Right atrium auricular region (tissue), 2 donors: ENCODE data around the gene ATP11A. TPM values are rescaled to one million over a fixed set of nuclear protein-coding genes. Genes with fewer than 3 reads are reported as not detected.

Experiments
- DNase-seq: peaks from one replicate; pipeline ENCODE4 v3.0.0-alpha.2; 2019; ENCODE audit warnings: low spot score
- H3K27ac ChIP-seq, 2 donors: fragments of 200-600 bp; sonication (generic); 1 replicate in 1 of 2; 2 replicates in 1 of 2; pipeline ENCODE4 v1.5.1; 2016 to 2019
- H3K27me3 ChIP-seq, 2 donors: fragments of 200-600 bp; sonication (generic); one replicate each; pipeline versions ENCODE4 v1.5.1 to v1.6.0; 2017 to 2019
- H3K36me3 ChIP-seq: fragments of 200-600 bp; sonication (generic); one replicate; pipeline ENCODE4 v1.5.1; 2016
- H3K4me1 ChIP-seq, 2 donors: fragments of 200-600 bp; sonication (generic); one replicate each; pipeline versions ENCODE4 v1.5.1 to v1.6.0; 2017 to 2019
- H3K4me3 ChIP-seq, 2 donors: fragments of 200-600 bp; sonication (generic); 1 replicate in 1 of 2; 2 replicates in 1 of 2; pipeline ENCODE4 v1.5.1; 2017 to 2019; ENCODE audit warnings: mild to moderate bottlenecking in 1 of 2, moderate library complexity in 1 of 2
- H3K9me3 ChIP-seq, 2 donors: fragments of 200-600 bp; sonication (generic); one replicate each; pipeline ENCODE4 v1.5.1; 2019
- total RNA-seq, 2 donors: library from RNA; depleted of rRNA; stranded (reverse); fragments of >200 nt; gene quantifications; one replicate each; pipeline ENCODE4 v1.1.0, GENCODE V29; 2016
- TF ChIP-seq, protein P1 (sequence below), 2 donors: fragments of 200-600 bp; sonication (generic); IDR thresholded peaks; one replicate each; pipeline ENCODE4 v1.5.1; 2019; ENCODE audit warnings: antibody characterized with exemption in 2 of 2

ATP11A gene
- total RNA-seq, 2 donors from 2014 or later: 31.8 to 48.6 TPM

- Histone ChIP-seq H3K4me1 (no peaks in the 10 kb centered on the region), H3K36me3 (no peaks in the 10 kb centered on the region), H3K9me3 (no peaks in the 10 kb centered on the region), H3K27ac (no peak overlapping the region), H3K27me3 (no peaks in the 10 kb centered on the region), H3K4me3 (no peak overlapping the region)
- DNase-seq: no peak
- TF ChIP-seq, protein P1, sequence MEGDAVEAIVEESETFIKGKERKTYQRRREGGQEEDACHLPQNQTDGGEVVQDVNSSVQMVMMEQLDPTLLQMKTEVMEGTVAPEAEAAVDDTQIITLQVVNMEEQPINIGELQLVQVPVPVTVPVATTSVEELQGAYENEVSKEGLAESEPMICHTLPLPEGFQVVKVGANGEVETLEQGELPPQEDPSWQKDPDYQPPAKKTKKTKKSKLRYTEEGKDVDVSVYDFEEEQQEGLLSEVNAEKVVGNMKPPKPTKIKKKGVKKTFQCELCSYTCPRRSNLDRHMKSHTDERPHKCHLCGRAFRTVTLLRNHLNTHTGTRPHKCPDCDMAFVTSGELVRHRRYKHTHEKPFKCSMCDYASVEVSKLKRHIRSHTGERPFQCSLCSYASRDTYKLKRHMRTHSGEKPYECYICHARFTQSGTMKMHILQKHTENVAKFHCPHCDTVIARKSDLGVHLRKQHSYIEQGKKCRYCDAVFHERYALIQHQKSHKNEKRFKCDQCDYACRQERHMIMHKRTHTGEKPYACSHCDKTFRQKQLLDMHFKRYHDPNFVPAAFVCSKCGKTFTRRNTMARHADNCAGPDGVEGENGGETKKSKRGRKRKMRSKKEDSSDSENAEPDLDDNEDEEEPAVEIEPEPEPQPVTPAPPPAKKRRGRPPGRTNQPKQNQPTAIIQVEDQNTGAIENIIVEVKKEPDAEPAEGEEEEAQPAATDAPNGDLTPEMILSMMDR (IDR thresholded peaks at IDR 0.05): no peak
Measured at GRCh38 chr13:112902669-112903068, 212.8 kb downstream of the ATP11A start.

DNA sequence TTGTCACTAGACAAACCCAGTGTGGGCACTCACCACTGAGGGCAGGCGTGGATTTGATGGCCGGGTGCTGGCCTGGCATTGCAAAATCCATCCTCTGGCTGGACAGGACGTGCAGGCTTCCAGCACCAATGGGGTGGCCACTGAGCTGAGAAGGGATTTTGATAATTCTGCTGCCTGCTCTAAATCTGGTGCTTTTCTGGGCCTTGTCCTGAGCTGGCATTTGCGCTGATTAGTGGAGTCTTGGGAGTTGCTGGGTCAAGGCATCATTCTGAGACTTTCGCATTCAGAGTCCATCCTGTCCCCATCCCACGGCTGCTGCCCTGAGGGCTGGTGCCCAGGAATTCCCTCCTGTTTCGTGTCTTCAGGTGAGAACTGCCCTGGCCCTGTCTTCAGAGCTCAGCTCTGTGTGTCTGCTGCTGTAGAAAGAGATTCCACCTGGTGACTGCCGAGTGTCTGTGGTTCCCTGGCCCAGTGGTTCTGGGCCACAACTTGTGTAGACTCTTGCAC, 213.3 kb downstream of the ATP11A start:
- no peak overlapping the region for H3K27ac ChIP-seq
- no peaks in the 10 kb centered on the region for H3K4me1 ChIP-seq
- H3K27me3 ChIP-seq: no peaks in the 10 kb centered on the region
- H3K4me3 ChIP-seq: no peak overlapping the region
- H3K9me3 ChIP-seq: no peaks in the 10 kb centered on the region
- no peak for DNase-seq
- no peaks in the 10 kb centered on the region for H3K36me3 ChIP-seq
- TF ChIP-seq, protein P1 (IDR thresholded peaks at IDR 0.05): no peak

DNA sequence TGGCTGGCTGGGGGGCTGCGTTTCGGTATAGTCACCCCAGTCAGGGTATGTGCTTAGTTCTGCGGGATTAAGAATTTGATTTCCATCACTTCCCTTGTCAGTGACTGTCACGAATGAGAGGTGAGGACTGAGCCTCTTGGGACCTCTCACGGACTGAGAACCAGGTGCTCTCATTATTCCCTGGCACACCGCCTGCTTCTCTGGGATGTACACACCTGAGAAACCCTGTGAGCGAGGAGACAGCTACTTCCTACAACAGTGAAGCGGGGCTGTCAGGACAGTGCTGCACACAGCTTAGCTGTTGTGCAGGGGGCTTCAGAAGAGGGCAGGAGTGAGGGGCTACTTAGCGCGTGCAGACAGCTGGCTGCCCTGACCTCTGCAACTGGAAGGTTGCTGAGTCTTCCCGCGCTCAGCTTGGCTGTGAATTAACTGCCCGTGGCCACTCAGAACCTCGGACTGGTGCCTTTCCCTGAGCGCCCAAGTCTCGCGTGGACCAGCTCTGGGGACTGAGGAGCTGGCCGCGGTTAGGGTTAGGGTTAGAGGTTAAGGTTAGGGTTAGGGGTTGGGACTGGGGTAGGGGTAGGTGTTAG, 213.9 kb downstream of the ATP11A start:
- Histone ChIP-seq H3K4me1 (no peaks in the 10 kb centered on the region), H3K27me3 (no peaks in the 10 kb centered on the region), H3K9me3 (no peaks in the 10 kb centered on the region), H3K27ac (no peak overlapping the region), H3K36me3 (no peaks in the 10 kb centered on the region), H3K4me3 (no peak overlapping the region)
- TF ChIP-seq, protein P1 (IDR thresholded peaks at IDR 0.05): no peak
- DNase-seq: no peak

- TF ChIP-seq, protein P1 (IDR thresholded peaks at IDR 0.05): no peak
- no peak for DNase-seq
- Histone ChIP-seq H3K4me1 (no peaks in the 10 kb centered on the region), H3K27me3 (no peaks in the 10 kb centered on the region), H3K27ac (no peak overlapping the region), H3K36me3 (no peaks in the 10 kb centered on the region), H3K9me3 (no peaks in the 10 kb centered on the region), H3K4me3 (no peak overlapping the region)
Measured at GRCh38 chr13:112904436-112904960, 214.7 kb downstream of the ATP11A start.

DNA sequence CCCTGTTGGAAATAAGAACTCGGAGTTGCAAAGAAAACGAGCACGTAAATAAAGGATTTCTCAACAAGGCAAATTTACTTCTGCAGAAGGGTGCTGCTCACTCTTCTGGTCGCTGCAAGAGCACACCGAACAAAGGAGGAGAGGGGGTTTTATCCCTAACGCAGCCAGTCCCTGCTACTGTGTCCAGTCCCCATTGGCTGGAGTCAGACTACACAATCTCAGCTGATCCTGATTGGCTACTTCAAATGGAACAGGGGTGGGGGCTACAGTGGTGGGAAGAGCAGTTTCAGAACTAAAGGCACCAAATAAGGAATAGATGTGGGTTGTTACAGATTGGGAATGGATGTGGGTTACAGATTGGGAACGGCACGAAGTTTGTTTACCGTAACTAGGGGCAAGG, 215.2 kb downstream of the ATP11A start:
- Histone ChIP-seq H3K9me3 (no peaks in the 10 kb centered on the region), H3K36me3 (no peaks in the 10 kb centered on the region), H3K4me3 (no peak overlapping the region), H3K27me3 (no peaks in the 10 kb centered on the region), H3K27ac (no peak overlapping the region), H3K4me1 (no peaks in the 10 kb centered on the region)
- DNase-seq: no peak
- TF ChIP-seq, protein P1 (IDR thresholded peaks at IDR 0.05): no peak

- no peak overlapping the region for H3K4me3 ChIP-seq
- H3K27ac ChIP-seq: no peak overlapping the region
- no peaks in the 10 kb centered on the region for H3K9me3 ChIP-seq
- no peak for DNase-seq
- H3K4me1 ChIP-seq: no peaks in the 10 kb centered on the region
- H3K36me3 ChIP-seq: no peaks in the 10 kb centered on the region
- TF ChIP-seq, protein P1 (IDR thresholded peaks at IDR 0.05): no peak
- H3K27me3 ChIP-seq: no peaks in the 10 kb centered on the region
Measured at GRCh38 chr13:112905619-112905989, 215.8 kb downstream of the ATP11A start.
